ENCODE measurements around the gene ANKRD44. TPM values are rescaled to one million over a fixed set of nuclear protein-coding genes. Genes with fewer than 3 reads are reported as not detected.

ANKRD44 gene
- total and polyA plus RNA-seq, 2 of the 8 experiments (the other 6 are each of a cell fraction or from before 2014, with no cell fraction given), result 1.2 to 1.3 TPM

DNA sequence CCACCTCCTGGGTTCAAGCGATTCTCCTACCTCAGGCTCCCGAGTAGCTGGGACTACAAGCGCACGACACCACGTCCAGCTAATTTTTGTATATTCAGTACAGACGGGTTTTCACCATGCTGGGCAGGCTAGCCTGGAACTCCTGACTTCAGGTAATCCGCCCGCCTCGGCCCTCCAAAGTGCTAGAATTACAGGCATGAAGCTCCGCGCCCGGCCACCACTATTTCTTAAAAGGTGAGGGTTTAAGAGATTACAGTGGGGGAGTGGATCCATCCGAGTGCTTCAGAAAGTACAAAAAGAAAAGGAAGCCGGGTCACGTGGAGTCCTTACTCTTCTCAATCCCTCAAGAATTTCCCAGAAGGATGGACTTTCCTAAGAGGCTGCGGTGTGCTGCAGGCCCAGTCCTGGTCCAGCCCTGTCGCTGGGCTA is 146.9 kb downstream of the ANKRD44 start:
- H3K36me3 ChIP-seq (ENCODE audit: control insufficient read depth in 2 of 4, insufficient read depth in 4 of 4, low read length in 3 of 4), result no peaks in the 10 kb centered on the region
- H3K18ac ChIP-seq (ENCODE audit: extremely low read depth, low read length), result peak overlapping the region; percentile 27; the same call in 1 of the 2 replicates
- no peaks in the 10 kb centered on the region for H3K79me1 ChIP-seq (ENCODE audit: low read depth, low read length)
- ChIA-PET CTCF (ENCODE audit: partially characterized antibody) (interaction anchor here (1.0 to 3.1 kb wide), 3 partner anchors 50 to 221 kb away, joined by 3 to 15 read pairs (median 4); no protein-coding TSS in a partner anchor), POLR2A (ENCODE audit: partially characterized antibody) (interaction anchor here (1.0 kb wide), 1 partner anchor 9 kb away, joined by 5 read pairs; no protein-coding TSS in a partner anchor)
- H3K23ac ChIP-seq (ENCODE audit: insufficient read length), result no peak overlapping the region
- H3K23me2 ChIP-seq (ENCODE audit: low read depth, low read length), result no peaks in the 10 kb centered on the region; the same call in 1 of the 2 replicates
- no peak overlapping the region for H3K56ac ChIP-seq (replicated peaks; ENCODE audit: insufficient read length, low read depth, low read length)
- H2AK5ac ChIP-seq (ENCODE audit: low read depth, low read length), result peak overlapping the region; percentile 43; the same call in 1 of the 2 replicates
- peak in 1 of 2 experiments; percentile 50 for DNase-seq (ENCODE audit: low read depth in 1 of 2, low spot score in 2 of 2)
- peaks cover 3 to 12% (median 10%) of the 10 kb centered on the region in 4 experiments; a peak in 5 of 7 replicates for H3K4me1 ChIP-seq (replicated peaks in 1 of 4; ENCODE audit: control insufficient read depth in 3 of 4, insufficient read depth in 4 of 4, low read length in 3 of 4)
- 77% methylated on average over 17 of the region's 17 CpGs; no CpG with 5 or more reads in 1 of the 2 experiments for WGBS, 2 experiments (ENCODE audit: extremely low coverage in 1 of 2, insufficient coverage in 1 of 2, insufficient read length in 1 of 2, insufficient replicate concordance in 2 of 2, low coverage in 1 of 2, low lambda C conversion rate in 2 of 2, missing lambda C conversion rate in 1 of 2)
- peak overlapping the region; percentile 57 to 63; a peak in 3 of 4 replicates for H3K4me2 ChIP-seq (ENCODE audit: insufficient read depth in 1 of 2, low read depth in 2 of 2, low read length in 2 of 2)
- no peak overlapping the region for H4K91ac ChIP-seq (replicated peaks; ENCODE audit: insufficient read length, low read length)
- peak overlapping the region in 1 of 4 experiments; percentile 52; a peak in 5 of 8 replicates for H3K4me3 ChIP-seq (ENCODE audit: extremely low read depth in 1 of 4, insufficient read depth in 2 of 4, low read depth in 3 of 4, low read length in 4 of 4)
- peak overlapping the region; percentile 93 for H4K8ac ChIP-seq (ENCODE audit: extremely low read depth, insufficient read depth, low read length)
- no peak overlapping the region for H3K4ac ChIP-seq (replicated peaks; ENCODE audit: insufficient read length, low read depth, low read length)
- H3K79me2 ChIP-seq (ENCODE audit: control insufficient read depth in 1 of 2, insufficient read depth in 2 of 2, low read length in 2 of 2), result no peaks in the 10 kb centered on the region
- H4K20me1 ChIP-seq (replicated peaks in 1 of 2; ENCODE audit: control insufficient read depth in 1 of 2, insufficient read depth in 2 of 2, low read length in 2 of 2), result no peaks in the 10 kb centered on the region
- no peak overlapping the region for H4K5ac ChIP-seq (ENCODE audit: insufficient read length, low read depth, low read length)
- no peak overlapping the region for H2BK120ac ChIP-seq (replicated peaks; ENCODE audit: low read depth, low read length)
- no peak overlapping the region for H2BK5ac ChIP-seq (ENCODE audit: low read depth, low read length)
- H2AFZ ChIP-seq (ENCODE audit: low read length), result peak overlapping the region; percentile 60; the same call in 1 of the 2 replicates
- no peak overlapping the region; the same call in 1 of the 2 replicates for H2BK15ac ChIP-seq (ENCODE audit: low read length)
- H3K27me3 ChIP-seq (replicated peaks in 1 of 4; ENCODE audit: control insufficient read depth in 3 of 4, extremely low read depth in 1 of 4, insufficient read depth in 3 of 4, low read length in 3 of 4), result 0 out of 7 replicates have a peak, but pooled peaks cover 0 to 4% (median 0%) of the 10 kb centered on the region in 4 experiments
- H3K9ac ChIP-seq (replicated peaks in 1 of 4; ENCODE audit: extremely low read depth in 1 of 4, low read depth in 3 of 4, low read length in 3 of 4), result peak overlapping the region in 2 of 4 experiments; percentile 26 to 52; a peak in 2 of 7 replicates
- no peak for FAIRE-seq
- H3K27ac ChIP-seq (ENCODE audit: low read depth, low read length), result no peak overlapping the region
- H2BK20ac ChIP-seq (ENCODE audit: low read length), result peak overlapping the region; percentile 64; the same call in 1 of the 2 replicates
- H3K9me3 ChIP-seq (ENCODE audit: insufficient read depth in 2 of 2, low read depth in 1 of 2, low read length in 1 of 2), result no peaks in the 10 kb centered on the region
- peak overlapping the region; percentile 18 for H2BK12ac ChIP-seq (ENCODE audit: low read depth, low read length)
- H3K14ac ChIP-seq (ENCODE audit: insufficient read length), result no peak overlapping the region
- TF ChIP-seq, protein P1, sequence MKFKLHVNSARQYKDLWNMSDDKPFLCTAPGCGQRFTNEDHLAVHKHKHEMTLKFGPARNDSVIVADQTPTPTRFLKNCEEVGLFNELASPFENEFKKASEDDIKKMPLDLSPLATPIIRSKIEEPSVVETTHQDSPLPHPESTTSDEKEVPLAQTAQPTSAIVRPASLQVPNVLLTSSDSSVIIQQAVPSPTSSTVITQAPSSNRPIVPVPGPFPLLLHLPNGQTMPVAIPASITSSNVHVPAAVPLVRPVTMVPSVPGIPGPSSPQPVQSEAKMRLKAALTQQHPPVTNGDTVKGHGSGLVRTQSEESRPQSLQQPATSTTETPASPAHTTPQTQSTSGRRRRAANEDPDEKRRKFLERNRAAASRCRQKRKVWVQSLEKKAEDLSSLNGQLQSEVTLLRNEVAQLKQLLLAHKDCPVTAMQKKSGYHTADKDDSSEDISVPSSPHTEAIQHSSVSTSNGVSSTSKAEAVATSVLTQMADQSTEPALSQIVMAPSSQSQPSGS (IDR thresholded peaks at IDR 0.05; ENCODE audit: low read length), result no peak
- TF ChIP-seq HDAC2 (IDR thresholded peaks at IDR 0.05; ENCODE audit: borderline replicate concordance in 1 of 2, low read depth in 2 of 2, low read length in 2 of 2), result no peak
- no peak for TF ChIP-seq TAF1 (IDR thresholded peaks at IDR 0.05; ENCODE audit: low read depth, low read length)
- no peak for TF ChIP-seq GTF2F1 (IDR thresholded peaks at IDR 0.05; ENCODE audit: borderline replicate concordance, low read depth, low read length)
- TF ChIP-seq SIRT6 (IDR thresholded peaks at IDR 0.05; ENCODE audit: low read length), result no peak
- no peak for TF ChIP-seq JUND (IDR thresholded peaks at IDR 0.05; ENCODE audit: low read length)
- TF ChIP-seq TBP (IDR thresholded peaks at IDR 0.05; ENCODE audit: low read depth, low read length), result no peak
- TF ChIP-seq CREB1 (IDR thresholded peaks at IDR 0.05), result no peak
- TF ChIP-seq FOSL1 (IDR thresholded peaks at IDR 0.05; ENCODE audit: insufficient read depth, low read depth, low read length), result no peak

All from H1 (cell line).